Measurements from ENCODE around the gene TLE4.
"Not testable (repeated sequence)": the region's sequence is repeated elsewhere in the genome, so short reads cannot be mapped to it uniquely, and the experiment has no call there.

TLE4 gene

DNA sequence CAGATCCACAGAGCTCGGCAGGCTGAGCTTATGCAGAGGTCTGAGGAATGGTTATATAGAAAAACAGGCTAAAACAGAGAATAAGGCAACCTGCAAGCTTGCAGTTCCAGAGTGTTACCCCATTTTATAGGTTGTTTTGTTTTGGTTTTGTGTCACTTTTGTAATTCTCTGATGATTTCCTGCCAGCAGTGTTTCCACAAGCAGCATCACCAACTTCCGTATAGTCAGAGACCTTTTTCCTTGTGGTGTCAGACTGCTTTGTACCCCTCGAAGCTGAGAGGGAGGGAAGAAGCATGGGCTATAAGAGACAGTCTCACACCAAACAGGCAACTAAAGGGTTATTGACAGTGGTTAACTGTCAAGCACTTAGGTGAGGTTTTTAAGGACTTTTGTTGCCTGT lies 61.8 kb downstream of the TLE4 start:
- H3K4me3 ChIP-seq (ENCODE audit: low read length) = no peak overlapping the region
- TF ChIP-seq, protein P1, sequence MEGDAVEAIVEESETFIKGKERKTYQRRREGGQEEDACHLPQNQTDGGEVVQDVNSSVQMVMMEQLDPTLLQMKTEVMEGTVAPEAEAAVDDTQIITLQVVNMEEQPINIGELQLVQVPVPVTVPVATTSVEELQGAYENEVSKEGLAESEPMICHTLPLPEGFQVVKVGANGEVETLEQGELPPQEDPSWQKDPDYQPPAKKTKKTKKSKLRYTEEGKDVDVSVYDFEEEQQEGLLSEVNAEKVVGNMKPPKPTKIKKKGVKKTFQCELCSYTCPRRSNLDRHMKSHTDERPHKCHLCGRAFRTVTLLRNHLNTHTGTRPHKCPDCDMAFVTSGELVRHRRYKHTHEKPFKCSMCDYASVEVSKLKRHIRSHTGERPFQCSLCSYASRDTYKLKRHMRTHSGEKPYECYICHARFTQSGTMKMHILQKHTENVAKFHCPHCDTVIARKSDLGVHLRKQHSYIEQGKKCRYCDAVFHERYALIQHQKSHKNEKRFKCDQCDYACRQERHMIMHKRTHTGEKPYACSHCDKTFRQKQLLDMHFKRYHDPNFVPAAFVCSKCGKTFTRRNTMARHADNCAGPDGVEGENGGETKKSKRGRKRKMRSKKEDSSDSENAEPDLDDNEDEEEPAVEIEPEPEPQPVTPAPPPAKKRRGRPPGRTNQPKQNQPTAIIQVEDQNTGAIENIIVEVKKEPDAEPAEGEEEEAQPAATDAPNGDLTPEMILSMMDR (conservative IDR thresholded peaks at IDR 0.05; ENCODE audit: low read length) = no peak
- DNase-seq (ENCODE audit: low read depth) = no peak

DNA sequence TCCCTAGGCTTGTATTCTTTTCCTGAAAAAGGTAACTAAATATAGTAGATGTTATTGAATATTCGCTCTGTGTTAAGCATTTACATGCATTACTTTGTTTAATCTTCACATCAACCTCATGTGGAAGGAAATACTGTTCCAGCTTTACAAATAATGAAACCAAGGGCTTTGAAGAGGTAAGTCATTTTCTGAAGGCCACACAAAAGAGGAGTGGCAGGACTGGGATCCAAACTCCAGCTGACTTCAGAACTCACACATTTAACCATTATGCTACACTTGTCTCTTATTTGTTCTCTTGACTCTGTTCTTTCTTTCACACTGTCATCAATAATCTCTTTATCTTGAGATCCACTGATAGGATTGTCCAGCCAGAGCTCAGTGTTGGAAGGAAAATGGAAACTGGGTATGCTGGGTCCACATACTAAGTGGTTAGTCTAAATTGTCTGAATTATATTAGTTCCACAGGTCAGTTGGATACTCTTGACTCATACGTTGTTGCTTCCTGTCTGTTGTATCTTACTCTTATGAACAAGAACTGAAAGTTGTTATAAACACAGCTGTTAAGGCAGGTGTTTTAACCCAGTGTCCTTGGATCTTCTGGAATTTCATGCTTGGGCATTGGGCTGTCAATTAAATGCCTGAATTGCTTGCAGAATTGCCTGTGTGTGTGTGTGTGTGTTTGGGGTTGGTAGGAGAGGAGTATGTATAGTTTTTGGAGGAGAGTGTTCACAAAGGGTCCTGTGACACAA lies 65.6 kb downstream of the TLE4 start:
- TF ChIP-seq, protein P1 (conservative IDR thresholded peaks at IDR 0.05; ENCODE audit: low read length) = no peak
- no peak for DNase-seq (ENCODE audit: low read depth)
- H3K4me3 ChIP-seq (ENCODE audit: low read length) = no peak overlapping the region

DNA sequence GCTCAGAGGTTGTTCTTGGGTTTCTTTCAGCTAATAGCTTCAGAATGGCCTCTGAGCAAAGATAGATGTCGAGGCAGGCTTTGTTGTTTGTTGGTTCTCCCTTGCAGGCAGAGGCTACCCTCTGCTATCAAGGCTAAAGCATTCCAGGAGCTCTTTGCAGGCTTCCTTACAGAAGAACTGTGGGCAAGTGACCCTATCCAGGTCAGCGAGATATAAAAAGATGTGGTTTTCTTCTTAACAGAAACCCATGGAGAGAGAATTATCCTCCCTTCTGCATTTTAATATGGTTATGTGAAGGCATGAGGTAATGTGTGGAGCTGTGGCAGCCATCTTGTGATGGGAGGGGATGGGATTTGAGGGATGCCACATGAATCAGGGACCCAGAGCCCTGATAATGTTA lies 67.0 kb downstream of the TLE4 start:
- no peak for DNase-seq (ENCODE audit: low read depth)
- TF ChIP-seq, protein P1 (conservative IDR thresholded peaks at IDR 0.05; ENCODE audit: low read length) = no peak
- H3K4me3 ChIP-seq (ENCODE audit: low read length) = no peak overlapping the region

DNA sequence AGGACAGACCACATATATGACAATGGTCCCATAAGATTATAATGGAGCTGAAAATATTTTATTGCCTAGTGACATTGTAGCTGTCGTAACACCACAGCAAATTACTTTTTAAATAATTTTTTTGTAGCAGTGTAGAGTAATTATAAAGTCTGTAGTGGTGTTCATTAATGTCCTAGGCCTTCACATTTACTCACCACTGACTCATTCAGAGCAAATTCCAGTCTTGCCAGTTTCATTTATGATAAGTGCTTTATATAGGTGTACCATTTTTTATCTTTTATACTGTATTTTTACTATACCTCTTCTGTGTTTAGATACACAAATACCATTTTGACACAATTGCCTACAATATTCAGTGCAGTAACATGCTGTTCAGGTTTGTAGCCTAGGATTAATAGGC lies 67.6 kb downstream of the TLE4 start:
- no peak for DNase-seq (ENCODE audit: low read depth)
- TF ChIP-seq, protein P1 (conservative IDR thresholded peaks at IDR 0.05; ENCODE audit: low read length) = no peak
- no peak overlapping the region for H3K4me3 ChIP-seq (ENCODE audit: low read length)

- not testable (repeated sequence) for DNase-seq (ENCODE audit: low read depth)
These were observed 68.3 kb downstream of the TLE4 start for GRCh38 chr9:79640067-79640466.

DNA sequence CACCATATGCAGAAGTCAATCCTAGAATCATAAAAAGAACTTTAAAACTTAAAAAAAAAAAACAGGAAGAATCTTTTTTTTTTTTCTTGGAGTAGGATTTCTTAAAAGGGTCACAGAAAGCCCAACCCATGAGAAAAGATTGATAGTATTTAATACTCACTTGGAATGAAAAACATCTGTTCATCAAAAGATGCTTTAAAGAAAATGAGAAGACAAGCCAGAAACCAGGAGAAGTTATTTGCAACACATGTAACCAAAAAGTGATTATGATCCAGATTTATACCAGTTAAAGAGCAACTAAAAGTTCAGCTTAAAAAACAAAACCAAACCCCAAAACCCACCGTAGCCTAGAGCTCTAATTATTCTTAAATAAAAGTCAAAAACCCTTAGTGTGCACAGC lies 69.3 kb downstream of the TLE4 start:
- DNase-seq (ENCODE audit: low read depth) = peak; percentile 70
- no peak overlapping the region for H3K4me3 ChIP-seq (ENCODE audit: low read length)
- TF ChIP-seq, protein P1 (conservative IDR thresholded peaks at IDR 0.05; ENCODE audit: low read length) = no peak

More at GRCh38 chr9:79640067-79640466, 68.3 kb downstream of the TLE4 start:
- H3K4me3 ChIP-seq (ENCODE audit: low read length) = not testable (repeated sequence)

- H3K4me3 ChIP-seq (ENCODE audit: low read length) = no peak overlapping the region
- no peak for DNase-seq (ENCODE audit: low read depth)
- TF ChIP-seq, protein P1 (conservative IDR thresholded peaks at IDR 0.05; ENCODE audit: low read length) = no peak
These were observed 70.9 kb downstream of the TLE4 start for GRCh38 chr9:79642671-79643070.
